ENCODE data around the gene OR10H5.
"Not testable (repeated sequence)": the region's sequence is repeated elsewhere in the genome, so short reads cannot be mapped to it uniquely, and the experiment has no call there.

The OR10H5 gene

GRCh38 chr19:15787611-15788155 lies at the start of gene OR10H5:
Gene OR10H5, plus strand, starts transcription at chr19:15787661. Its CDS starts 6,388 bp downstream, at chr19:15794049.
- DNase-seq: no peak

GRCh38 chr19:15737722-15738121 lies 49.7 kb upstream of the OR10H5 start, which contains the start of gene OR10H3:
Gene OR10H3, plus strand, starts transcription at chr19:15737985. Its CDS starts 3,408 bp downstream, at chr19:15741393.
- DNase-seq: no peak

- DNase-seq: no peak
These were observed 46.7 kb upstream of the OR10H5 start for GRCh38 chr19:15740785-15741184.

- DNase-seq: no peak
These were observed 39.2 kb upstream of the OR10H5 start for GRCh38 chr19:15748239-15748638.

GRCh38 chr19:15758379-15758778 lies 29.1 kb upstream of the OR10H5 start:
- DNase-seq: no peak

GRCh38 chr19:15759962-15760565 lies 27.4 kb upstream of the OR10H5 start:
- no peak for DNase-seq

- DNase-seq: no peak
These were observed 17.9 kb upstream of the OR10H5 start for GRCh38 chr19:15769586-15769985.

- DNase-seq: not testable (repeated sequence)
These were observed 13.3 kb upstream of the OR10H5 start for GRCh38 chr19:15774159-15774558.

- DNase-seq: no peak
These were observed 12.2 kb upstream of the OR10H5 start for GRCh38 chr19:15775249-15775648.

- DNase-seq: no peak
These were observed 11.2 kb upstream of the OR10H5 start for GRCh38 chr19:15776264-15776663.

- DNase-seq: no peak
These were observed 10.2 kb upstream of the OR10H5 start for GRCh38 chr19:15776991-15777970.

- DNase-seq: no peak
These were observed 7.5 kb upstream of the OR10H5 start for GRCh38 chr19:15779756-15780476.

GRCh38 chr19:15780610-15781418 lies 6.6 kb upstream of the OR10H5 start:
- no peak for DNase-seq

- no peak for DNase-seq
These were observed 5.8 kb upstream of the OR10H5 start for GRCh38 chr19:15781661-15782060.

- DNase-seq: no peak
These were observed 5.2 kb upstream of the OR10H5 start for GRCh38 chr19:15782211-15782610.

- not testable (repeated sequence) for DNase-seq
These were observed 4.6 kb upstream of the OR10H5 start for GRCh38 chr19:15782896-15783295.

- no peak for DNase-seq
These were observed 1.3 kb downstream of the OR10H5 start for GRCh38 chr19:15788594-15789270.

- no peak for DNase-seq
These were observed 2.6 kb downstream of the OR10H5 start for GRCh38 chr19:15790096-15790495.

GRCh38 chr19:15794279-15794678 lies 6.8 kb downstream of the OR10H5 start:
- DNase-seq: not testable (repeated sequence)

- DNase-seq: no peak
These were observed 22.9 kb downstream of the OR10H5 start for GRCh38 chr19:15810335-15810734.

- DNase-seq: no peak
These were observed 24.0 kb downstream of the OR10H5 start for GRCh38 chr19:15811476-15811875.
